HG03469 (cell line): ENCODE results near the gene VKORC1L1.
"Not testable (repeated sequence)": the region's sequence is repeated elsewhere in the genome, so short reads cannot be mapped to it uniquely, and the experiment has no call there.

Experiments
- ATAC-seq: cut with Tn5 transposase; IDR thresholded peaks from one replicate; pipeline ENCODE4 v1.9.1; 2021; ENCODE audit warnings: mild to moderate bottlenecking, moderate library complexity, moderate number of reproducible peaks; ENCODE audit not compliant: unreplicated experiment

The VKORC1L1 gene

DNA sequence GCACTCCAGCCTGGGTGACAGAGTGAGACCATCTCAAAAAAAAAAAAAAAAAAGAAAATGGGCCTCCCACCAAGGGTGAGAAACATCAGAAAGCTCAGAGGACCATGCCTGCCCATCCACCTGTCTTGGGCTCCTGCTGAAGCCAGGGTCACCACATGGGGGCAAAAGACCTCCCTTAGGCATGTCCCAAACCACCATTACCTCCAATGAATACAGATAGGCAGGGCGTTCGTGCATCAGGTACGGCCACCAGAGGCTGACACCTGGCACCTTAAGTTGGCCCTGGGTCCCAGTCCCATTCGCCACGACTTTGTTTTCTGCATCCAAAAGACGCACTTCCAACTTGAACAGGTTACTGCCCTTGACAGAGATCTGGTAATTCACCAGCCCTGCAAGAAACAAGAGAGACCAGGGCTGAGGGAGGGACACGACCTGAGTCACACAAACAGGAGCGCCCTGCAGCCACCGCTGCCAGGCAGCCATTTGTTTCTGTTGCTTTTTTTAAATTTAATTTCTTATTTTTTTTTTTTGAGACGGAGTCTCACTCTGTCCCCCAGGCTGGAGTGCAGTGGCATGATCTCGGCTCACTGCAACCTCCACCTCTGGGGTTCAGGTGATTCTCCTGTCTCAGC lies 103.1 kb downstream of the VKORC1L1 start:
- ATAC-seq = no peak

DNA sequence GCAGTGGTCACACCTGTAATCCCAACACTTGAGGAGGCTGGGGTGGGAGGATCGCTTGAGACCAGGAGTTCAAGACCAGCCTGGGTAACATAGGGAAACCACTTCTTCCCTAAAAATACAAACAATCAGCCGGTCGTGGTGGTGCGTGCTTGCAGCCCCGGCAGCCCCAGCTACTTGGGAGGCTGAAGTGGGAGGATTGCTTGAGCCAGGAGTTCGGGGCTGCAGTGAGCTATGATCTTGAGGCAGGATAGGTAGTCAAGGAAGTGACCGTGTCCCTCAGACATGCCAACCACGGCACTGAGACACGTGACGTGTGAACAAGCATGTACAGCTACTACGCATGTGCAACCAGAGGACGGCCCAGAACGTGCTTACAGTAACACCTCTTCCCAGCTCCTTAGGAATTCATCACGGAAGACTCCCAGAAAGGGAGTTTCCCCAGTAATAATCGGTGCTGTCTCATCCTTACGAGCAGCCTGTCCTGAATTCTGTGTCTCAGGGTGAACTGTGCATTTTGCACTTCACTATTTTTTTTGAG lies 103.9 kb downstream of the VKORC1L1 start:
- ATAC-seq = no peak

DNA sequence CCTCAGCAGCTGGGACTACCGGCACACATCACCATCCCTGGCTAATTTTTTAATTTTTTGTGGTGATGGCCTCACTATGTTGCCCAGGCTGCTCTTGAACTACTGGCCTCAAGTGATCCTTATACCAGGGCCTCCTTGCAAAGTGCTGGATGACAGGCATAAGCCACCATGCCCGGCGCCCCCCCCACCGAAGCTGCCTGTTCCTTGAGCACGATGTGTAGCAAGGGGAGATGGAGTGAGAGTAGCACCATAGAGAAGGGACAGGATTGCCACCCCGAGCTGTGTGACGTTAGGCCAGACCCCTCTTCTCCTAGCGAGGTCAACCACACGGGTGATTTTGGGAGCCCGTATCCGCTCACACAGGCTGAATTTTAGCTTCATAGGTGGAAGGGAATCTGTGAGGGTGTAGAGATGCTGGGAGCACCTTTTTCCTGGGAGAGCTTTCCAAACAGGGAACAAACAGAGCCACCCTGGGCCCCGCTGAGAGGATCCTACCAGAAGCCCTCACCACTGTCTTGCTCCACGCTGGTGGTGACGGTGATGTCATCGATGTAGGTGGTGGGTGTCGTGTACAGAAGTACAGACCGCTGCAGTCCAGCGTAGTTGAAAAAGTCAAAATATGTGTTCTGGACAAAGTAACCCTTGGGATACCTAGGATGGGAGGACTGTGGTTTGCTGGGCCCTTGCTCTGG lies 106.2 kb downstream of the VKORC1L1 start:
- ATAC-seq = no peak

DNA sequence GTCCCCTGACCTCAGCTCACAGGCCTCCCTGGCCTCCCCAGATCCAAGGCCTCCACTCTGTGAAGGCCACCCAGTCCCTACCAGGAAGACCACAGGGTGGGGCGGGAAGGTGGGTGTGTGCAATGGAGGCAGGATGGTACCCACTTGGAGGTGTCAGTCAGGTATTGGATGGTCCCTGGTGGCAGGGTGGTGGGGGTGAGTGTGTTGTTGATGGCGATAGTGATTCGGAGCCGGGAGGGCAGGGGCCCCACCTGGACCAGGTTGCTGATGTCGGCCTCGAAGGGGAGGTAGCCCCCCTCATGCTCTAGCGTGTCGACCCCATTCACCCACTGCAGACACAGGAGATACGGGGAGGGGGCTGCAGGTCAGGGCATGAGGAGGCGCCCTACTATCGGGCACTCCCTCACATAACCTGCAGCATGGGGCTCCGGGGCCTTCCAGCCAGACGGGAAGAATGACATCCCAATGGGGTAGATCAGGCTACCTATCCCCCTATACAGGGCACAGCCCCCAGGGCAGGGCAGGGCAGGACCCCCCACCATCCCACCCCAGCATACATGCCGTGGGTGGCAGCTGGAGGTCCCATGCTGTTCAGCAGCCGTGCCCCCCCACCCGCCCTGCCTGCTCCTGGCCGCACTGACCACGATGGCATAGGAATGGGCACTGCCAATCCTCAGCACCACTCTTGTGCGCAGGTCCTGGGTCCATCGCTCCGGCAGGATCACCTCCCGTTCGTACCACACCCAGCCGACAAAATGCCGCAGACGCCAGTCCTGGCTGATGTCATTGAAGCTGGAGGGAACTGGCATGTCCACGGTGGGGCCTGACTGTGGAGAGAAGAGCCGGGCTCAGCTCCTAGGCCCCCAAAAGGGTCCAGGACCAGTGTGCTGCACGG lies 107.0 kb downstream of the VKORC1L1 start:
- ATAC-seq = no peak

DNA sequence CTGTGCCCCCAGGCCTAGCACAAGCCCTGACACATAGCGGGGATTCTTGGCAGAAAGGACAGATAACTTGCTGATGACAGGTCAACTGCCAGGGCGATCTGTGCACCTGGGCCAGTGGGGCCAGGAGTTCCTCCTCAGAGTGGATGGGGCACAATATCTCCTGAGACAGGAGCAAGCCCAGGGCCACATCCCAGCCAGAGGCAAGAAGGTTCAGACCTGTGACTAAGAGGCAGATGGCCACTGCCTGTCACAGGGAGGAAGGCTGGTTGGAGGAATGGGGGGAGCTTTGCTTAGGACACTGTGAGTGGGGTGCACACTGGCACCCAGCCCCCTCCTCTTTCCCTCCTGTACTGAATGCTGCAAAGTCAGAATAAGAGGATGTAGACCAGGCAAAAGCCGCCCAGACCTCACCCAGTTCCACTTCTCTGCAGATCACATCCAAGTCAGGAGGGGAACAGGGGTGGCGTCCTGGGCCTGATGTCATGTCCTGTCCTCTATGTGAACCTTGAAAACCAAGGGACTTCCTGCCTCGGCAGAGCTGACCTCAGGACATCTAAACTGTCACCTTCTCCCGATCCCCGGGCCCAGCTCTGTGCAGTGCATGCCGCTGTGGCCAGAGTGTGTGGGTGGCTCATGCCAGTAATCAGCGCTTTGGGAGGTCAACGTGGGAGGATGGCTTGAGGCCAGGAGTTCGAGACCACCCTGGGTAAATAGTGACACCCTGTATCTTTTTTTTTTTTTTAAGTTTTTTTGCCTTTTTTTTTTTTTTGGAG lies 107.8 kb downstream of the VKORC1L1 start:
- ATAC-seq = peak; percentile 80

DNA sequence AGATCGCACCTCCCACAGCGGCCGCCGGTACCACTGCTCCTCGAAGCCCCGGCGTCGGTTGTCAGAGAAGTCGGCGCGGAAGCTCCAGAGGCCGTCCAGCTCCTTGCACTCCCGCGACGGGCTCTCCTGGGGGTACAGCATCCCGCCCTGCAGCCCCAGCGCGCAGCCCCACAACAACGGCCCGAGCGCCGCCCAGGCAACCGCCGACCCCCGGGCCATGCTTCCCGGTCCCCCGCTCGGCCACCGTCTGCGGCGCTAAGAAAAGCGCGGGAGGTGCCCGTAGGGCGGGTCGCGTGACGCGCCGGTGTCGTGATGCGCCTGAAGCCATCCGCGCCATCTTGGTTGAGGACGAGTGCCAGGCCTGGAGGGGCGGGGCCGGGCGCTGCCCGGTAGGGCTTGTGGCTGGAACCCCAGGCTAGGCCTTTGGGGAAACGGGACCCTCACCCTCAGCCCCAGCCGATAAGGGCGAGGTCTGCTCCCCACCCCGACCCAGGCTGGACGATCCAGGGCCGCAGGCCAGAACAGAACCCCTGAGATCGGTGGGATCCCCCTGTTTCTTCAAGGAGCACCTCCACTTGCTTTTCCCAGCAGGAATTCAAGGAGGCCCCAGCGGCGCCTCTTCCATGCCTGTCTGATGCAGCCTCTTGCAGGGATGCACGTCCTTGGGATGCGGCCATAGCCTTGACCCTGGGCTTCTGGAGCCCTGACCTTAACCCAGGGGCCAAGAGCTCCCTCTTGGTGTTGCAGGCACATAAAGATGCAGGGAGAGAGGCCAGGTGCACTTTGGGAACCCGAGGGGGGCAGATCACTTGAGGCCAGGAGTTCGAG lies 109.3 kb downstream of the VKORC1L1 start, which contains the start of gene GUSB:
GUSB (minus strand) TSS at position 249 of the 828 bp plus-strand sequence; CDS start at position 219, 30 bp downstream.
- peak; percentile 64 for ATAC-seq

DNA sequence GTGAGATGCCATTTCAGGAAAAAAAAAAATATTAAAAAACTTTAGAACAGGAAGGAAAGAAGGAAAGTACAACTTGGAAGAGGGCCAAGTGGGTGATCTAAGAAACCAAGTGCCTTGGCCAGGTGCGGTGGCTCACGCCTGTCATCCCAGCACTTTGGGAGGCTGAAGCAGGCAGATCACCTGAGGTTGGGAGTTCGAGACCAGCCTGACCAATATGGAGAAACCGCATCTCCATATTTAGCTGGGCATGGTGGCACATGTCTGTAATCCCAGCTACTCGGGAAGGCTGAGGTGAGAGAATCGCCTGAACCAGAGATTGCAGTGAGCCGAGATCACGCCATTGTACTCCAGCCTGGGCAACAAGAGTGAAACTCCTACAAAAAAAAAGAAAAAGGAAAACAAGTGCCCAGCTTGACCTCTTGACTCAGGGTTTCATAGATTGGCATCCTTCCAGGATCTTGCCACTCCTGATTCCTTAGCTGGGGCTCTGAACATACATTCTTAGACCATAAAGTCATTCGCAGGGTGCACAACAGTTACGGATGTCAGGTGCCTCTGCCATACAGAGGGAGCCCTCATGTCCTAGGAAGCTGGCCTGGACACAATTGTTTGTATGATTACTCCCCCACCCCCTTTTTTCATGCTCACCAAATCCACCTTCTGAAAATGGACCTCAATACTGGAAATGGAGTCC lies 111.2 kb downstream of the VKORC1L1 start:
- ATAC-seq = no peak

DNA sequence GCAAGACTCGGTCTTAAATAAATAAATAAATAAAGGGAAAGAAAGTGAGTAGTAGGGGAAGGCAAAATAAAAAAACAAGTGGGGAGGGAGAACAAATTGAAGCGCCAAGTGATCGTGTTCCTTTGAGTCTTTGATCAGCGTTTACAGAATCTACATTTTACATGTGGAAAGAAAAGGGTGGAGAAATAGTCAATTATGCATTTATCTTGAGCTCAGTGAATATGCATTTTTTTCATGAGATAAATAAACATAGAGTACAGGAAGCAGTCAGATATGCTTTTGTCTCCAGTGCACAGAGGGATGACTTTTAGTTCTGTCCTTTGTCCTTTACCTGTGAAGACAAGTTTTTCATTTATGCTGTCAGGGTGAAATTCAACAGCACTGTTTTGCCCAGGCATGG lies 115.2 kb downstream of the VKORC1L1 start:
- no peak for ATAC-seq

DNA sequence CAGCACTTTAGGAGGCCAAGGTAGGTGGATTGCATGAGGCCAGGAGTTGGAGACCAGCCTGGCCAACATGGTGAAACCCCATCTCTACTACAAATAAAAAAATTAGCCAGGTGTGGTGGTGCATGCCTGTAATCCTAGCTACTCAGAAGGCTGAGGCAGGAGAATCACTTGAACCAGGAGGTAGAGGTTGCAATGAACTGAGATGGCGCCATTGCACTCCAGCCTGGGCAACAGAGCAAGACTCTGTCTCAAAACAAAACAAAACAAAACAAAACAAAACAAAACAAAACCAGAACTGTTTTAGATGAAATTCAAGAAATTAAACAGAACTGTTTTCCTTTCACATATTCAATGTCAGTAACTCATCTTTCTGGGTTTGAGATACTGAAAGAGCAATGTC lies 115.6 kb downstream of the VKORC1L1 start:
- not testable (repeated sequence) for ATAC-seq

DNA sequence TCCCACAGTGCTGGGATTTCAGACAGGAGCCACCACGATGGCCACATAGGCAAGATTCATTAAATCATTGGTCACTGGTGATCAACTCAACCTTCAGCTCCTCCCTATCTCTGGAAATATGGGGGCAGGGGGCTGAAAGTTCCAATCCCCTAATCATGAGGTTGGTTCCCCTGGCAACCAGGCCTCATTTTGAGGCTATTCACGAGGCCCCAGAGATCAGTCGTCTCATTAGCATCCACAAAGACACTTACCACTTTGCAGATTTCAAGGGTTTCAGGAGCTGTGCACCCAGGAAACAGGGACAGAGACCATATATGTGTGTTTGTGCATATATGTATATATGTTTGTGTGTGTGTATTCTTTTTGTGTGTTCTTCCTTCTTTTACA lies 116.8 kb downstream of the VKORC1L1 start:
- ATAC-seq = no peak

DNA sequence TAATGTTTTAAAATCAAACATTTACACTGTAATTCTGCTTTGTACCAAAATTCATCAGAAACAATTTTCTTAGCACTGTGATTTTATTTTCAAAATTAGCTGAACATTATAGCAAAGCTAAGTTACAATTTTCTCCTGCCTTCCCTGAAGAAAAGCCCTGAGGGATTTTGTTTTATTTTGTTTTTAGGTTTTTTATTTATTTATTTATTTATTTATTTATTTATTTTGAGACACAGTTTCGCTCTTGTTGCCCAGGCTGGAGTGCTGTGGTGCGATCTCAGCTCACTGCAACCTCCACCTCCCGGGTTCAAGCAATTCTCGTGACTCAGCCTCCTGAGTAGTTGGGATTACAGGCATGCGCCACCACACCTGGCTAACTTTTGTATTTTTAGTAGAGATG lies 119.0 kb downstream of the VKORC1L1 start:
- not testable (repeated sequence) for ATAC-seq

DNA sequence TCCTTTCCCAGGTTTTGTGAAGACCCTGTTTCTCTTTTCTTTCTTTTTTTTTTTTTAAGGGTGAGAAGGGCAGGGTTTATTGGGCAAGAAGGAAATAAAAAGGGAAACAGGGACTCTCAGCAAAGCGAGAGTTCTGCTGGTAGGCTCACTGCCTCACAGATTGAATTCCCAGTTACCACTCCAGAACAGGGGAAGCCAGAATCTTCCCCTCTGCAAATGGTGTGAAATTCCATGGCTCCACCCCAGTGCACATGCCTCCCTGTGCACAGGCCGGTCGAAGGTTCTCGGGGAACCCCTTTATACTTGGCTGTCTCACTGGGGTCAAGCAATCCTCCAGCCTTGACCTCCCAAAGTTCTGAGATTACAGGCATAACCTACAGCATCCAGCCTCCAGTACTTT lies 119.7 kb downstream of the VKORC1L1 start:
- no peak for ATAC-seq

DNA sequence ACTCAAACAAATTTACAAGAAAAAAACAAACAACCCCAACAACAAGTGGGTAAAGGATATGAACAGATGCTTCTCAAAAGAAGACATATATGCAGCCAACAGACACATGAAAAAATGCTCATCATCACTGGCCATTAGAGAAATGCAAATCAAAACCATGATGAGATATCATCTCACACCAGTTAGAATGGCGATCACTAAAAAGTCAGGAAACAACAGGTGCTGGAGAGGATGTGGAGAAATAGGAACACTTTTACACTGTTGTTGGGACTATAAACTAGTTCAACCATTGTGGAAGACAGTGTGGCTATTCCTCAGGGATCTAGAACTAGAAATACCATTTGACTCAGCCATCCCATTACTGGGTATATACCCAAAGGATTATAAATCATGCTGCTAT lies 122.1 kb downstream of the VKORC1L1 start:
- ATAC-seq = not testable (repeated sequence)

DNA sequence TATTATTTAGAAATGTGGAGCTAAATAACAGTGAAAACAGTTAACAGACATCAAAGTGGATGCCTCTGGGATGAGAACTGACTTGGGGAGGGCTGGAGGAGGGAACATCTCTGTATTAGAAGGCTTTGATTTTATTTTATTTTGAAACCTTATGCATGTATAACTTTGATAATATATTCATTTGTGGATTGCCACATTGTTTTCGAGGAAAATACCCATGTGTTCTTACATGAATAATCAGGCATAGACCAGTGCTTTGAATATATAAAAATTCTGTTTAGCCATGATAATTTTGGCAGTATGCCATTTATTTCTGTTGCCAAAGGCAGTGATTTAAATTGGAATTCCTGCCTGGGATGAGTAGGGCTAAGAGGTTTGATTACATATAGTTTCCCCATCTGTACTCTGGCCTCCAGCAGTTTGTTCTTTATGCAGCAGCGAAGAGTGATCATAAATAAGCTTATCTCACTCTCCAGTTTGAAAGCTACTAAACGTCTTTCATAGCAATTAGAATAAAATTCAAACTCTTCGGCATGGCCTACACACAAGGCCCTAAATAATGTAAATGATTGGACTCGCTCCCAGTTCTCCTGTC lies 128.0 kb downstream of the VKORC1L1 start:
- not testable (repeated sequence) for ATAC-seq

DNA sequence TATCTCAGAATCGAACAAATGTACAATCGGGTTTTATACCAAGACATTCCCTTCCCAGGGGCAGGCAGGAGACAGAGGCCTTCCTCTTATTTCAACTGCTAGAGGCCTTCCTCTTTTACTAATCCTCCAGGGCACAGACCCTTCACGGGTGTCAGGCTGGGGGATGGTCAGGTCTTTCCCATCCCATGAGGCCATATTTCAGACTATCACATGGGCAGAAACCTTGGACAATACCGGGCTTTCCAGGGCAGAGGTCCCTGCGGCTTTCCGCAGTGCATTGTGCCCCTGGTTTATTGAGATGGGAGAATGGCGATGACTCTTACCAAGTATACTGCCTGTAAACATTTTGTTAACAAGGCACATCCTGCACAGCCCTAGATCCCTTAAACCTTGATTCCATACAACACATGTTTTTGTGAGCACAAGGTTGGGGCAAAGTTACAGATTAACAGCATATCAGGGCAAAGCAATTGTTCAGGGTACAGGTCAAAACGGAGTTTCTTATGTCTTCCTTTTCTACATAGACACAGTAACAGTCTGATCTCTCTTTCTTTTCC lies 132.3 kb downstream of the VKORC1L1 start:
- ATAC-seq = not testable (repeated sequence)

DNA sequence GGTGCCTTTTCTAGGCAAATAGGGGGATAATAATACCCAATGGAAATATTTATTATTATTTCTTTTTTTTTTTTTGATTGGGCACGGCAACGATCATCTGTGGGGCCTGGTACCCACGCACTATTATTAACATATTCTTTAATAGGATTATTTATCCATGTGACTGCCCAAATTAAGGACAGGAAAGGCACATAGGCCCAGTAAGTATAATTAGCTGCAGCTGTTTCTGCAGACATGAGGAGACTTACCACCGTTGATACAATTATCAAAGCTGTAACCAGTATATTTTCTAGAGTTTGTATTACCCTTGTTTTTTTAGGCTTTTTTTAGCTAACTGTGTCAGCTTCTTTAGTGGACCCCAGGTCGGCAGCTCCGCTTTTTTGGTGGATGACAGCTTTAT lies 134.4 kb downstream of the VKORC1L1 start:
- no peak for ATAC-seq
